PC-9 (cell line): ENCODE measurements around the gene SLC22A2. TPM values are rescaled to one million over a fixed set of nuclear protein-coding genes. Genes with fewer than 3 reads are reported as not detected.

Experiments used
- BruUV-seq: library from RNA; stranded (reverse); fragments of 400-500 nt; replicated peaks from 2 replicates; lab custom pipeline; 2021; lab: Mats Ljungman, UMichigan
- CTCF ChIA-PET: fragments of 300-600 bp; sonication (Branson Sonifier 250); formaldehyde crosslinking; loops from one replicate; lab custom pipeline; 2022; ENCODE audit warnings: antibody characterized with exemption; lab: Charles Lee
- POLR2A ChIA-PET: fragments of 300-600 bp; sonication (Branson Sonifier 250); formaldehyde crosslinking; loops from one replicate; lab custom pipeline; 2022; ENCODE audit warnings: antibody characterized with exemption; ENCODE audit not compliant: unreplicated experiment; lab: Charles Lee
- DNase-seq, 2 experiments: peaks; one replicate each; pipeline versions ENCODE4 v3.0.0 to v3.0.0-alpha.2; 2015 to 2022; ENCODE audit warnings: mixed read lengths in 1 of 2
- H2AFZ ChIP-seq: fragments of 200-600 bp; sonication (generic); 2 replicates; pipeline ENCODE4 v1.8.1; 2017; ENCODE audit warnings: antibody characterized with exemption
- H3F3A ChIP-seq: fragments of 200-600 bp; sonication (generic); 2 replicates; pipeline ENCODE4 v1.8.1; 2017; ENCODE audit warnings: antibody characterized with exemption, mild to moderate bottlenecking, low read depth; ENCODE audit not compliant: insufficient read depth
- H3K27ac ChIP-seq: fragments of 200-600 bp; sonication (generic); 2 replicates; pipeline ENCODE4 v1.6.1; 2016; ENCODE audit warnings: mixed run types
- H3K27me3 ChIP-seq: fragments of 200-600 bp; sonication (generic); 2 replicates; pipeline ENCODE4 v1.6.1; 2016; ENCODE audit warnings: low read depth, mixed run types; ENCODE audit not compliant: insufficient read depth
- H3K36me3 ChIP-seq: fragments of 200-600 bp; sonication (generic); 2 replicates; pipeline ENCODE4 v1.6.1; 2016; ENCODE audit warnings: low read depth, mixed run types
- H3K4me1 ChIP-seq: fragments of 200-600 bp; sonication (generic); replicated peaks from 2 replicates; pipeline ENCODE4 v1.6.1; 2016; ENCODE audit warnings: mixed run types; ENCODE audit not compliant: insufficient read depth
- H3K4me2 ChIP-seq: fragments of 200-600 bp; sonication (generic); 2 replicates; pipeline ENCODE4 v1.6.1; 2017; ENCODE audit warnings: mixed run types
- H3K4me3 ChIP-seq: fragments of 200-600 bp; sonication (generic); 2 replicates; pipeline ENCODE4 v1.6.1; 2016; ENCODE audit warnings: mixed run types
- H3K79me2 ChIP-seq: fragments of 200-600 bp; sonication (generic); 2 replicates; pipeline ENCODE4 v1.6.1; 2017; ENCODE audit warnings: low read depth, mixed run types
- H3K9me2 ChIP-seq: fragments of 200-600 bp; sonication (generic); 2 replicates; pipeline ENCODE4 v1.8.1; 2017; ENCODE audit warnings: mild to moderate bottlenecking; ENCODE audit not compliant: insufficient read depth
- H3K9me3 ChIP-seq: fragments of 200-600 bp; sonication (generic); 2 replicates; pipeline ENCODE4 v1.8.1; 2016; ENCODE audit warnings: low read depth; ENCODE audit not compliant: insufficient read depth
- H4K20me1 ChIP-seq: fragments of 200-600 bp; sonication (generic); 2 replicates; pipeline ENCODE4 v1.8.1; 2017; ENCODE audit not compliant: insufficient read depth
- EZH2 ChIP-seq: fragments of 200-600 bp; sonication (generic); IDR thresholded peaks from 2 replicates; pipeline ENCODE4 v1.8.0; 2017; ENCODE audit warnings: antibody characterized with exemption, low read depth
- intact Hi-C: fragments of 100-400 bp; cut with micrococcal nuclease; formaldehyde crosslinking; loops from one replicate; pipeline ENCODE4 v1.10.0; 2022; ENCODE audit not compliant: unreplicated experiment
- total RNA-seq: library from RNA; stranded (reverse); gene quantifications from 2 replicates; pipeline ENCODE4 v1.2.3, GENCODE V29; 2021
- TF ChIP-seq, protein P1 (sequence below): fragments of 200-600 bp; sonication (generic); conservative IDR thresholded peaks from 2 replicates; pipeline ENCODE4 v1.6.1; 2017; ENCODE audit warnings: mixed run types, antibody characterized with exemption, mild to moderate bottlenecking, moderate library complexity

The SLC22A2 gene
- total RNA-seq, 1 experiment from 2014 or later, result not detected

GRCh38 chr6:160253714-160254113 lies 4.9 kb downstream of the SLC22A2 start:
- H4K20me1 ChIP-seq, result no peaks in the 10 kb centered on the region
- H3K9me3 ChIP-seq, result no peaks in the 10 kb centered on the region
- ChIA-PET POLR2A (no interaction called here), CTCF (no interaction called here)
- H3K27me3 ChIP-seq, result no peaks in the 10 kb centered on the region
- H3K79me2 ChIP-seq, result no peaks in the 10 kb centered on the region
- TF ChIP-seq, protein P1, sequence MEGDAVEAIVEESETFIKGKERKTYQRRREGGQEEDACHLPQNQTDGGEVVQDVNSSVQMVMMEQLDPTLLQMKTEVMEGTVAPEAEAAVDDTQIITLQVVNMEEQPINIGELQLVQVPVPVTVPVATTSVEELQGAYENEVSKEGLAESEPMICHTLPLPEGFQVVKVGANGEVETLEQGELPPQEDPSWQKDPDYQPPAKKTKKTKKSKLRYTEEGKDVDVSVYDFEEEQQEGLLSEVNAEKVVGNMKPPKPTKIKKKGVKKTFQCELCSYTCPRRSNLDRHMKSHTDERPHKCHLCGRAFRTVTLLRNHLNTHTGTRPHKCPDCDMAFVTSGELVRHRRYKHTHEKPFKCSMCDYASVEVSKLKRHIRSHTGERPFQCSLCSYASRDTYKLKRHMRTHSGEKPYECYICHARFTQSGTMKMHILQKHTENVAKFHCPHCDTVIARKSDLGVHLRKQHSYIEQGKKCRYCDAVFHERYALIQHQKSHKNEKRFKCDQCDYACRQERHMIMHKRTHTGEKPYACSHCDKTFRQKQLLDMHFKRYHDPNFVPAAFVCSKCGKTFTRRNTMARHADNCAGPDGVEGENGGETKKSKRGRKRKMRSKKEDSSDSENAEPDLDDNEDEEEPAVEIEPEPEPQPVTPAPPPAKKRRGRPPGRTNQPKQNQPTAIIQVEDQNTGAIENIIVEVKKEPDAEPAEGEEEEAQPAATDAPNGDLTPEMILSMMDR, result no peak
- no peaks in the 10 kb centered on the region for H3K36me3 ChIP-seq
- DNase-seq, result no peak
- H2AFZ ChIP-seq, result no peak overlapping the region
- no TSS peak for BruUV-seq
- H3K9me2 ChIP-seq, result no peaks in the 10 kb centered on the region
- no peak overlapping the region for H3K4me2 ChIP-seq
- H3K27ac ChIP-seq, result no peak overlapping the region
- H3K4me1 ChIP-seq, result peaks cover 41% of the 10 kb centered on the region
- intact Hi-C loops, result no loop called here
- no peak overlapping the region for H3K4me3 ChIP-seq
- peaks cover 12% of the 10 kb centered on the region; the same call in 1 of the 2 replicates for H3F3A ChIP-seq

- intact Hi-C loops, result no loop called here
- no peak for DNase-seq
- POLR2A ChIA-PET, result no interaction called here
Observed at GRCh38 chr6:160253292-160253691, 5.3 kb downstream of the SLC22A2 start.

DNA sequence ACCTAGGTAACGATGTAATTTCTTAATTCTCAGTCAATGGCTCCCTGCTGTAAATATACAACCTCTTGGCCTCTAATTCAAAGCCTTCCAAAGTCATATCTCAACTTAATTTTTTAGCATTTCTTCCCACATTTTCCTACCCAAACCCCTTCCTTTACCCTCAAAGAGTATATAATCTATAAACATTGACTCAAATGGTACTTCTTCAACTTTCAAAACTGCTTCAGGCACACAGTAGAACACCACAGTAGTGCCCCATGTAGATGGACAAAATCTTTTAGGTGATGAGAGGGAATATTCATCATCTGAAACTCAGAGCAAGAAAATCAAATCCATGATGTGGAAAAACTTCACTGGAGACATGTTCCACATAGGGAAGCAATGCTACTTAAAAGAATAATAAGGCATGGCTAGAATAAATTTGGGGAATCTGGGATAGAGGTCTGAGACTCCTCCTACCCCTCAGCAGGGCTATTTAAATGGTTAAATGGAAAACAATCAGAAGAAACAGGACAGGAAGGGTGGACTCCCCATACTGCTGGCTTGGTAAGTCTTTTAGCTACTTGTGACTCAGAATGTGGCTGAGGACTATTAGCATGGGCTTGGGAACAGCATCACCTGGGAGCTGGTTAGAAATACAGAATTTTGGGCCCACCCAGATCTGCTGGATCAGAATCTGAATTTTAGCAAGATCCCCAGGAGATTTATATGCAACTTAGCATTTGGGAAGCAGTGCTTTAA lies 6.4 kb downstream of the SLC22A2 start:
- no peaks in the 10 kb centered on the region for H3K36me3 ChIP-seq
- no TSS peak for BruUV-seq
- POLR2A ChIA-PET, result no interaction called here
- no peak overlapping the region for H2AFZ ChIP-seq
- no peak overlapping the region for H3K27ac ChIP-seq
- H3K4me3 ChIP-seq, result no peak overlapping the region
- intact Hi-C loops, result no loop called here
- no peak for DNase-seq
- no peaks in the 10 kb centered on the region for H3K9me2 ChIP-seq
- H3F3A ChIP-seq, result peaks cover 12% of the 10 kb centered on the region; the same call in 1 of the 2 replicates
- H3K4me2 ChIP-seq, result no peak overlapping the region
- no peaks in the 10 kb centered on the region for H3K27me3 ChIP-seq
- TF ChIP-seq EZH2, result no peak
- TF ChIP-seq, protein P1, result no peak
- H3K79me2 ChIP-seq, result no peaks in the 10 kb centered on the region
- peaks cover 50% of the 10 kb centered on the region for H3K4me1 ChIP-seq
- H3K9me3 ChIP-seq, result no peaks in the 10 kb centered on the region
- CTCF ChIA-PET, result no interaction called here
- H4K20me1 ChIP-seq, result no peaks in the 10 kb centered on the region

More at GRCh38 chr6:160253292-160253691, 5.3 kb downstream of the SLC22A2 start:
- Histone ChIP-seq H3K79me2 (no peaks in the 10 kb centered on the region), H3K36me3 (no peaks in the 10 kb centered on the region), H3K27ac (no peak overlapping the region), H3K4me1 (peaks cover 45% of the 10 kb centered on the region), H2AFZ (no peak overlapping the region), H4K20me1 (no peaks in the 10 kb centered on the region), H3K4me2 (no peak overlapping the region), H3K4me3 (no peak overlapping the region), H3K27me3 (no peaks in the 10 kb centered on the region), H3K9me3 (no peaks in the 10 kb centered on the region), H3K9me2 (no peaks in the 10 kb centered on the region), H3F3A (peaks cover 12% of the 10 kb centered on the region; the same call in 1 of the 2 replicates)
- no TSS peak for BruUV-seq
- TF ChIP-seq, protein P1, result no peak
- TF ChIP-seq EZH2, result no peak
- CTCF ChIA-PET, result no interaction called here
